Right atrium auricular region (tissue), 2 donors: ENCODE measurements around the gene RNF111. TPM values are rescaled to one million over a fixed set of nuclear protein-coding genes. Genes with fewer than 3 reads are reported as not detected.
A peak's percentile ranks its signal among the peaks of the same experiment; 100 is the strongest.

ENCODE experiments used
- DNase-seq: peaks from one replicate; pipeline ENCODE4 v3.0.0-alpha.2; 2019; ENCODE audit warnings: low spot score
- H3K27ac ChIP-seq, 2 donors: fragments of 200-600 bp; sonication (generic); 1 replicate in 1 of 2; 2 replicates in 1 of 2; pipeline ENCODE4 v1.5.1; 2016 to 2019
- H3K27me3 ChIP-seq, 2 donors: fragments of 200-600 bp; sonication (generic); one replicate each; pipeline versions ENCODE4 v1.5.1 to v1.6.0; 2017 to 2019
- H3K36me3 ChIP-seq: fragments of 200-600 bp; sonication (generic); one replicate; pipeline ENCODE4 v1.5.1; 2016
- H3K4me1 ChIP-seq, 2 donors: fragments of 200-600 bp; sonication (generic); one replicate each; pipeline versions ENCODE4 v1.5.1 to v1.6.0; 2017 to 2019
- H3K4me3 ChIP-seq, 2 donors: fragments of 200-600 bp; sonication (generic); 1 replicate in 1 of 2; 2 replicates in 1 of 2; pipeline ENCODE4 v1.5.1; 2017 to 2019; ENCODE audit warnings: mild to moderate bottlenecking in 1 of 2, moderate library complexity in 1 of 2
- H3K9me3 ChIP-seq, 2 donors: fragments of 200-600 bp; sonication (generic); one replicate each; pipeline ENCODE4 v1.5.1; 2019
- CTCF ChIP-seq, 2 donors: fragments of 200-600 bp; sonication (generic); IDR thresholded peaks; one replicate each; pipeline ENCODE4 v1.5.1; 2019; ENCODE audit warnings: antibody characterized with exemption in 2 of 2
- total RNA-seq, 2 donors: library from RNA; depleted of rRNA; stranded (reverse); fragments of >200 nt; gene quantifications; one replicate each; pipeline ENCODE4 v1.1.0, GENCODE V29; 2016

The RNF111 gene
- 10 to 100 TPM in 1 of 2 donors, 1 to 10 TPM in 1; 9.3 to 15.6 TPM for total RNA-seq

- H3K4me3 ChIP-seq: peak within 1 kb of the TSS; percentile 89 to 96
- TF ChIP-seq CTCF (IDR thresholded peaks at IDR 0.05): no peak
- H3K27ac ChIP-seq: peak within 1 kb of the TSS; percentile 92 to 96
- H3K27me3 ChIP-seq: no peaks in the 10 kb centered on the region
- DNase-seq: peak; percentile 88
- H3K4me1 ChIP-seq: peaks cover 0 to 15% of the 10 kb centered on the region in 2 donors
- H3K9me3 ChIP-seq: no peaks in the 10 kb centered on the region
- H3K36me3 ChIP-seq: no peaks in the 10 kb centered on the region
Measured at GRCh38 chr15:58987491-58988005, at the start of gene RNF111. Gene RNF111, plus strand, starts transcription at chr15:58987663. Its CDS starts 43,160 bp downstream, at chr15:59030823.

GRCh38 chr15:58947179-58947578, 40.3 kb upstream of the RNF111 start:
- TF ChIP-seq CTCF (IDR thresholded peaks at IDR 0.05): no peak
- no peaks in the 10 kb centered on the region for H3K36me3 ChIP-seq
- no peaks in the 10 kb centered on the region for H3K27me3 ChIP-seq
- DNase-seq: no peak
- no peaks in the 10 kb centered on the region for H3K4me1 ChIP-seq
- H3K4me3 ChIP-seq: no peak overlapping the region
- no peak overlapping the region for H3K27ac ChIP-seq
- H3K9me3 ChIP-seq: no peaks in the 10 kb centered on the region

GRCh38 chr15:58951388-58952007, 36.0 kb upstream of the RNF111 start:
- no peaks in the 10 kb centered on the region for H3K4me1 ChIP-seq
- H3K27me3 ChIP-seq: no peaks in the 10 kb centered on the region
- no peak for TF ChIP-seq CTCF (IDR thresholded peaks at IDR 0.05)
- no peaks in the 10 kb centered on the region for H3K9me3 ChIP-seq
- H3K36me3 ChIP-seq: no peaks in the 10 kb centered on the region
- no peak for DNase-seq
- no peak overlapping the region for H3K4me3 ChIP-seq
- no peak overlapping the region for H3K27ac ChIP-seq

- Histone ChIP-seq H3K4me3 (no peak overlapping the region), H3K27ac (no peak overlapping the region), H3K4me1 (no peaks in the 10 kb centered on the region), H3K36me3 (no peaks in the 10 kb centered on the region), H3K9me3 (no peaks in the 10 kb centered on the region), H3K27me3 (no peaks in the 10 kb centered on the region)
- TF ChIP-seq CTCF (IDR thresholded peaks at IDR 0.05): no peak
- DNase-seq: no peak
Measured at GRCh38 chr15:58952751-58953150, 34.7 kb upstream of the RNF111 start.

GRCh38 chr15:58957101-58957973, 30.1 kb upstream of the RNF111 start:
- Histone ChIP-seq H3K9me3 (no peaks in the 10 kb centered on the region), H3K27me3 (no peaks in the 10 kb centered on the region), H3K4me3 (no peak overlapping the region), H3K36me3 (no peaks in the 10 kb centered on the region), H3K27ac (no peak overlapping the region), H3K4me1 (no peaks in the 10 kb centered on the region)
- peak; percentile 66 to 83 for TF ChIP-seq CTCF (IDR thresholded peaks at IDR 0.05)
- DNase-seq: no peak
